Neutrophil (primary cell): Measurements from ENCODE around the gene POU6F2.

Source experiments
- H3K27ac ChIP-seq: fragments of 200-600 bp; sonication (generic); 2 replicates; pipeline ENCODE4 v1.5.1; 2016; ENCODE audit warnings: mild to moderate bottlenecking, moderate library complexity
- H3K27me3 ChIP-seq: fragments of 200-600 bp; sonication (generic); 2 replicates; pipeline ENCODE4 v1.6.0; 2016; ENCODE audit warnings: mild to moderate bottlenecking
- H3K36me3 ChIP-seq: fragments of 200-600 bp; sonication (generic); 2 replicates; pipeline ENCODE4 v1.5.1; 2017
- H3K4me1 ChIP-seq, 2 experiments: fragments of 200-600 bp in 1 of 2; sonication (generic) in 1 of 2; 1 replicate in 1 of 2; 2 replicates in 1 of 2; pipeline versions ENCODE4 v1.5.1 to v1.6.1; 2013 to 2016; ENCODE audit warnings: low read depth in 1 of 2, low read length in 1 of 2, mild to moderate bottlenecking in 1 of 2, moderate library complexity in 1 of 2; ENCODE audit not compliant: control insufficient read depth in 1 of 2, insufficient read depth in 1 of 2
- H3K4me3 ChIP-seq, 2 experiments: fragments of 200-600 bp in 1 of 2; sonication (generic) in 1 of 2; 1 replicate in 1 of 2; 2 replicates in 1 of 2; pipeline ENCODE4 v1.5.1; 2013 to 2016; ENCODE audit warnings: low read depth in 1 of 2, low read length in 1 of 2, mild to moderate bottlenecking in 1 of 2, moderate library complexity in 1 of 2
- H3K9me3 ChIP-seq: fragments of 200-600 bp; sonication (generic); 2 replicates; pipeline ENCODE4 v1.5.1; 2016
- TF ChIP-seq, protein P1 (sequence below): fragments of 200-600 bp; sonication (generic); IDR thresholded peaks from 2 replicates; pipeline ENCODE4 v1.5.1; 2016; ENCODE audit warnings: antibody characterized with exemption

The POU6F2 gene

DNA sequence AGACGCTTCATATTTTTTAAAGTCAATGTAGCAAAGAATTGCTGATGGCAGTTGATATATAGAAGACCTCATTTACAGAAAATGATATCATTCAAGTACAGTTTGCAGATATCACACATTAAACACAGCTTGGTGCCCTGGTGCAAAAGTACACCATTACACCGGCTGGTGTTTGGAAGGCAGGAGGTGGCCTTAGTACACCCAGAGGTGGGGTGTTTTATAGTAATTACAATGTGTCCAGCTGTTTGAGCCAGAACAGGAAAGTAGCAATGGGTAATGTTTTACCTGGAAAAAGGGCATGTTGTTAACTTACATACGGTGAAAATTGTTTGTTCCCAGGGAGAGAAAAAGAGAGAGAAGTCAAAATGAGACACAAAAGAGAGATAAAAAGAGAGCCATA is 485.5 kb downstream of the POU6F2 start:
- no peaks in the 10 kb centered on the region for H3K36me3 ChIP-seq
- TF ChIP-seq, protein P1, sequence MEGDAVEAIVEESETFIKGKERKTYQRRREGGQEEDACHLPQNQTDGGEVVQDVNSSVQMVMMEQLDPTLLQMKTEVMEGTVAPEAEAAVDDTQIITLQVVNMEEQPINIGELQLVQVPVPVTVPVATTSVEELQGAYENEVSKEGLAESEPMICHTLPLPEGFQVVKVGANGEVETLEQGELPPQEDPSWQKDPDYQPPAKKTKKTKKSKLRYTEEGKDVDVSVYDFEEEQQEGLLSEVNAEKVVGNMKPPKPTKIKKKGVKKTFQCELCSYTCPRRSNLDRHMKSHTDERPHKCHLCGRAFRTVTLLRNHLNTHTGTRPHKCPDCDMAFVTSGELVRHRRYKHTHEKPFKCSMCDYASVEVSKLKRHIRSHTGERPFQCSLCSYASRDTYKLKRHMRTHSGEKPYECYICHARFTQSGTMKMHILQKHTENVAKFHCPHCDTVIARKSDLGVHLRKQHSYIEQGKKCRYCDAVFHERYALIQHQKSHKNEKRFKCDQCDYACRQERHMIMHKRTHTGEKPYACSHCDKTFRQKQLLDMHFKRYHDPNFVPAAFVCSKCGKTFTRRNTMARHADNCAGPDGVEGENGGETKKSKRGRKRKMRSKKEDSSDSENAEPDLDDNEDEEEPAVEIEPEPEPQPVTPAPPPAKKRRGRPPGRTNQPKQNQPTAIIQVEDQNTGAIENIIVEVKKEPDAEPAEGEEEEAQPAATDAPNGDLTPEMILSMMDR, result no peak
- peaks cover 2 to 6% of the 10 kb centered on the region in 2 experiments for H3K4me1 ChIP-seq

DNA sequence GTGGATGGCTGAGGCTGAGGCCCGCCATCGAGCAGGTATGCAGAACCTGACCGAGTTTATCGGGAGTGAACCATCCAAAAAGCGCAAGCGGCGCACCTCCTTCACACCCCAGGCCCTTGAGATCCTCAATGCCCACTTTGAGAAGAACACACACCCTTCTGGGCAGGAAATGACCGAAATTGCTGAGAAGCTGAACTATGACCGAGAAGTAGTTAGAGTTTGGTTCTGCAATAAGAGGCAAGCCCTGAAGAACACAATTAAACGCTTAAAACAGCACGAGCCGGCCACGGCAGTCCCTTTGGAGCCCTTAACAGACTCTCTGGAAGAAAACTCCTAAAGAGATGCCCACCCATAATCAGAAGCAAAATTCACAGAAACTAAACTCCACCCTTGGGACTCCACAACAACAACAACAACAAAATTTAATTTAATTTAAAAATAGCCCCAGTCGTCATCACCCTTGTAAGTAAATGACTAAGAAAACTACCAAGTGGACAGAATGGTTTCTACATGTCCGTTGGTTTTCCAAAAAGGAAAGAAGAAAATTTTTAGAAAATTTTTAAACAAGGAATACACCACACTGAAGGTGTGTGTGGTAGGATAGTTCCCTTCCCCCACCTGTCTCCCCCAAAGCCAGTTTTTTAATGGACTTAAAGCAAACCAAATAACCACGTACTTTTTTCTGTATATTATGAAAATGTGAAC is 486.8 kb downstream of the POU6F2 start:
- Histone ChIP-seq H3K9me3 (no peaks in the 10 kb centered on the region), H3K4me3 (no peak overlapping the region), H3K27me3 (peaks cover 7% of the 10 kb centered on the region), H3K4me1 (peaks cover 2 to 6% of the 10 kb centered on the region in 2 experiments), H3K36me3 (no peaks in the 10 kb centered on the region), H3K27ac (no peak overlapping the region)
- TF ChIP-seq, protein P1, result no peak

More for the DNA sequence above, 485.5 kb downstream of the POU6F2 start:
- Histone ChIP-seq H3K27me3 (peaks cover 7% of the 10 kb centered on the region), H3K27ac (no peak overlapping the region), H3K9me3 (no peaks in the 10 kb centered on the region), H3K4me3 (no peak overlapping the region)

DNA sequence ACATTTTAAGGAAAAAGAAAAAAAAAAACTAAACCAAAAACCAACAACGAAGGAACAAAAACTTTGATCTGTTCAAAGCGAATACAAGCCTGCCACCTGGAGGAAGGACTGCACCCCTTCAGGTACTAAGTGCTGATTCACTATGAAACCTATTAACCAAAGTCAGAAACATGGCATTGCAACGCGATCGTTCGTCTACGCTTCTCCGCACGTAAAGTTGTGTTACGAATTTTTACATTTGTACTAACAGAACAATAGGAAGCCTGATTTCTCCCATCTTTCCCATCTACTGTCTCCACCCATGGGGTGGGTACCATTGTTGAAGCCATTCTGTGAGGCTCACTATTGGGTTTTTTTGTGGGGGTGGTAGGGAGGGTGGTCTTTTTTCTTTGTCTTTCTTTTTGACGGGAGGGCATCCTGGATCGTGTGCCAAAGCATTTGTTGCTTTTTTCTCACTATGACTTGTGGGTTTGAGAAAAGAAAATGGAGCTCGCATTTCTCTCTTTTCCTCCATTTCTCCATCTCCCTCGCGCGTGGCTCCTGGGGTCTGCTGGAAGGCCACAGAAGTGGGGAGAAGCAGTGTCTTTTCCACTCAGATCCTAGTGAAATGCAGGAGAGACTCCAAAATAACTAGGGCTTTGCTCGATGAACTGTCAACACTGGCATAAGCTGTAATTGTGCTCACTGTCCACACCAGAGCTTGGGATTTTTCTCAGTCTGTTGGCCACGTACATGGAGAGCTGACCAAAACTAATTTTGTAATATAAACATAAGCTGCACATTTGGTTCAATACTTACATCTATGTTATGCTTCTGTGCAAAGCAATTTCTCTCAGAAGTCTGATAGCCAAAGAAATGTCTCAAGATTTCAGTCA is 487.6 kb downstream of the POU6F2 start:
- no peaks in the 10 kb centered on the region for H3K9me3 ChIP-seq
- no peak overlapping the region for H3K4me3 ChIP-seq
- H3K36me3 ChIP-seq, result no peaks in the 10 kb centered on the region
- no peak overlapping the region for H3K27ac ChIP-seq
- H3K4me1 ChIP-seq, result peaks cover 2 to 6% of the 10 kb centered on the region in 2 experiments
- TF ChIP-seq, protein P1, result no peak
- H3K27me3 ChIP-seq, result peaks cover 7% of the 10 kb centered on the region

DNA sequence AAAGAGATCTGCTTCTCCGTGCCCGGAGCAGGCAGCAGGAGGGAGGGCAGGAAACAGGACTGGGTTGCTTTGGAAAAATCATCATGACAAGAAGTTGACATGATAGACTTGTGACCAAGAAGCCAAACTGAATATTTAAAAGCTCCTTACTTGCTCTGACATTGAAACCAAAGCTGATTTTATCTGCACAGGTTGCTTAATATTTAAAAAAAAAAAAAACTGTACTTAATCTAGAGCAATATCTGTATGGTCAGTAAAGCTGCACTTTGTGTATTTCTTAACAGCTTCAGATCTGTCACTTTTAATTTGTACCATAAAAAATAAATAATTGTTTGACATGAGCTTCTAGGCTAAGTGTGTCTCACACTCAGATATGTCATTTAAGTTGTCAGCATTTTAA is 490.6 kb downstream of the POU6F2 start:
- no peaks in the 10 kb centered on the region for H3K9me3 ChIP-seq
- TF ChIP-seq, protein P1, result no peak
- peaks cover 0 to 2% of the 10 kb centered on the region in 2 experiments for H3K4me1 ChIP-seq
- no peak overlapping the region for H3K4me3 ChIP-seq
- peaks cover 7% of the 10 kb centered on the region for H3K27me3 ChIP-seq
- H3K27ac ChIP-seq, result no peak overlapping the region
- H3K36me3 ChIP-seq, result no peaks in the 10 kb centered on the region

DNA sequence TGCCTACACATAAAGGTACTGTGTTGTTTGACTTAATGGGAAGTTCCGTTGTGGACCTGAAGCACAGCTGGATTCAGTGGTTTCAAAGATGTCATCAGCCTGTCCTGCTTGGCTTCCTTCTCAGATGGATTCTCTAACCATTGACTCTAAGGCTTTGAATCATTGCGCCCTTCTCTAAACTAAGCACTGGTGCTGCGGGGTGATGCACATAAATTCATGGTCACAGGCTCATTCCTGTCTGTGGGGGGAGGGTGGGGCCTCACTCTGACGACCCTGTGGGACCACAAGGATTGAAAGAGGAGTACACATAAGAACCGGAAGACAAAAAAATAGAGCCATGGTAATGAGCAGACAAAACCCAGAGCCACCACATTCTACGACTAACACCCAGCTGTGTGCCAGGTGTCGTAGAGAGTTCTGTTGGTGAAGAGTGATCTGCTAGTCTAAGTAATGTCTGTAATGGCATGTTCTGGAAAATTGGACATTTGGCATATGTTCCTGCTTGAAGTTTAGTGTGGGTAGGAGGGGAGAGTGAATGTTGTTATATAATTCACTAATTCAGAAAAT is 491.2 kb downstream of the POU6F2 start:
- Histone ChIP-seq H3K27me3 (peaks cover 7% of the 10 kb centered on the region), H3K27ac (no peak overlapping the region), H3K4me1 (peaks cover 0 to 2% of the 10 kb centered on the region in 2 experiments), H3K36me3 (no peaks in the 10 kb centered on the region), H3K4me3 (no peak overlapping the region), H3K9me3 (no peaks in the 10 kb centered on the region)
- TF ChIP-seq, protein P1, result no peak
